NCI-H1105 treated with DMSO at 0.1 percent for 48 hours (cell line): ENCODE data around the gene BCL7A.

Experiments
- DNase-seq: peaks from one replicate; lab custom pipeline; 2025; lab: John Stamatoyannopoulos, UW

BCL7A gene

GRCh38 chr12:122001466-122002209 lies 20.0 kb upstream of the BCL7A start:
- peak; percentile 81 for DNase-seq

- no peak for DNase-seq
Observed at GRCh38 chr12:122003651-122004611, 17.8 kb upstream of the BCL7A start.

GRCh38 chr12:122004633-122005071 lies 17.0 kb upstream of the BCL7A start:
- DNase-seq: no peak

GRCh38 chr12:122005252-122005776 lies 16.4 kb upstream of the BCL7A start:
- DNase-seq: no peak

- no peak for DNase-seq
Observed at GRCh38 chr12:122006186-122006926, 15.3 kb upstream of the BCL7A start.

GRCh38 chr12:122009741-122010140 lies 11.9 kb upstream of the BCL7A start:
- no peak for DNase-seq

GRCh38 chr12:122012184-122012583 lies 9.5 kb upstream of the BCL7A start:
- no peak for DNase-seq

- DNase-seq: no peak
Observed at GRCh38 chr12:122013136-122013535, 8.5 kb upstream of the BCL7A start.

- DNase-seq: no peak
Observed at GRCh38 chr12:122013791-122014590, 7.7 kb upstream of the BCL7A start.

- no peak for DNase-seq
Observed at GRCh38 chr12:122014781-122015180, 6.9 kb upstream of the BCL7A start.

GRCh38 chr12:122018457-122018856 lies 3.2 kb upstream of the BCL7A start:
- DNase-seq: no peak

- DNase-seq: no peak
Observed at GRCh38 chr12:122018937-122019336, 2.7 kb upstream of the BCL7A start.

GRCh38 chr12:122020795-122021192 lies 890 bp upstream of the BCL7A start:
- DNase-seq: no peak

- DNase-seq: peak; percentile 39
Observed at GRCh38 chr12:122021193-122021821, 377 bp upstream of the BCL7A start.

- peak; percentile 43 for DNase-seq
Observed at GRCh38 chr12:122022393-122023338, 982 bp downstream of the BCL7A start.

- DNase-seq: peak; percentile 49
Observed at GRCh38 chr12:122023339-122024131, 1.9 kb downstream of the BCL7A start.

GRCh38 chr12:122024132-122024785 lies 2.6 kb downstream of the BCL7A start:
- no peak for DNase-seq

- DNase-seq: no peak
Observed at GRCh38 chr12:122026706-122027333, 5.1 kb downstream of the BCL7A start.
